Testis (tissue), 2 donors: Measurements from ENCODE around the gene CBLC.

Source experiments
- POLR2A ChIP-seq: fragments of 450-650 bp; IDR thresholded peaks from one replicate; pipeline ENCODE4 v1.6.1; 2017; ENCODE audit warnings: antibody characterized with exemption, mild to moderate bottlenecking, moderate library complexity
- TF ChIP-seq, protein P1 (sequence below), 3 experiments: fragments of 450-650 bp in 2 of 3; fragments of 200-600 bp in 1 of 3; sonication (generic) in 1 of 3; IDR thresholded peaks; one replicate each; pipeline ENCODE4 v1.5.1; 2016 to 2019; ENCODE audit warnings: antibody characterized with exemption in 3 of 3, mild to moderate bottlenecking in 2 of 3, moderate library complexity in 1 of 3

DNA sequence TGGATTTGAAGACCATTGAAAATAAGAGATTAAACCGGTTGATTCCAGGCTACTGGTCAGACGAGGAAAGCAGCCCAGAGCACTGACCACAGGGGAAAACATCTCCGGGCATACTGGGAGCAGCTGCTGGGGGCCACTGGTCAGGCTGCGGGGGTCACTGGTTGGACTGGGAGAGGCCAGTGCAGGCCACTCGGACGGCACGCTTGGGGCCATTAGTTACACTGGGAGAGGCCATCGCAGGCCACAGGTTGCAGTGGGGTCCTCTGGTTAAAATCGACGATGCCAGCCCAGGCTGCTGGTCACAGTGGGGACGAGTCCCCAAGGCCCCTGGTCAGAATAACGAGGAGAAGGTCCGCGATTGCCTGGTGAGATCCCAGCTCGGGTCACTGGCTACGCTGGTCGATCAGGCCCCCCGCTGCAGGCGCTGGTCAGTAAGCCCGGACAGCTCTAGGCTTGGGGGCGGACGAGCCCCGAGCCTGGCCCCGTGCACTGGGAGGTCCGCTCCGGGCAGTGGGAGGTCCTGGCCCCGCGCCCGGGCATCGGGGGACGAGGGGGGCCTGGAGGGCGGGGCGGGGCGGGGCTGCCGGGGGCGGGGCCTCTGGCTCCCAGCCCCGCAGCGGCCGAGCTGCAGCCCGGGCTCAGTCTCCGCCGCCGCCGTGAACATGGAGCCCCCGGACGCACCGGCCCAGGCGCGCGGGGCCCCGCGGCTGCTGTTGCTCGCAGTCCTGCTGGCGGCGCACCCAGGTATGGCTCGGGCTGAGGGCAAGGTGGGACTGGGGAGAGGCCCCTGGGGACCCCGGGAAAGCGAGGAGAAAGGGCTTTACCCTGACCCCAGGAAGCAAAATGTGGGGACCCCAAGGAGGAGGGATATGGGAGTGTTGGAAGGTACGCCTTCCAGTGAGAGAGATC lies 31.0 kb downstream of the CBLC start, which contains the start of gene BCAM:
- TF ChIP-seq, protein P1, sequence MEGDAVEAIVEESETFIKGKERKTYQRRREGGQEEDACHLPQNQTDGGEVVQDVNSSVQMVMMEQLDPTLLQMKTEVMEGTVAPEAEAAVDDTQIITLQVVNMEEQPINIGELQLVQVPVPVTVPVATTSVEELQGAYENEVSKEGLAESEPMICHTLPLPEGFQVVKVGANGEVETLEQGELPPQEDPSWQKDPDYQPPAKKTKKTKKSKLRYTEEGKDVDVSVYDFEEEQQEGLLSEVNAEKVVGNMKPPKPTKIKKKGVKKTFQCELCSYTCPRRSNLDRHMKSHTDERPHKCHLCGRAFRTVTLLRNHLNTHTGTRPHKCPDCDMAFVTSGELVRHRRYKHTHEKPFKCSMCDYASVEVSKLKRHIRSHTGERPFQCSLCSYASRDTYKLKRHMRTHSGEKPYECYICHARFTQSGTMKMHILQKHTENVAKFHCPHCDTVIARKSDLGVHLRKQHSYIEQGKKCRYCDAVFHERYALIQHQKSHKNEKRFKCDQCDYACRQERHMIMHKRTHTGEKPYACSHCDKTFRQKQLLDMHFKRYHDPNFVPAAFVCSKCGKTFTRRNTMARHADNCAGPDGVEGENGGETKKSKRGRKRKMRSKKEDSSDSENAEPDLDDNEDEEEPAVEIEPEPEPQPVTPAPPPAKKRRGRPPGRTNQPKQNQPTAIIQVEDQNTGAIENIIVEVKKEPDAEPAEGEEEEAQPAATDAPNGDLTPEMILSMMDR (IDR thresholded peaks at IDR 0.05), result no peak
- TF ChIP-seq POLR2A, result no peak
